Brain microvascular endothelial cell (primary cell): ENCODE measurements around the gene PAPSS2.
"Not testable (repeated sequence)": the region's sequence is repeated elsewhere in the genome, so short reads cannot be mapped to it uniquely, and the experiment has no call there.

Experiments
- DNase-seq: peaks from one replicate; pipeline ENCODE4 v3.0.0-alpha.2; 2020
- H3K27ac ChIP-seq: fragments of 250-450 bp; sonication (Bioruptor Pico); 2 replicates; pipeline ENCODE4 v1.5.1; 2020; ENCODE audit warnings: mild to moderate bottlenecking, moderate library complexity
- H3K27me3 ChIP-seq: fragments of 250-450 bp; sonication (Bioruptor Pico); replicated peaks from 2 replicates; pipeline ENCODE4 v1.5.1; 2020; ENCODE audit warnings: mild to moderate bottlenecking
- H3K36me3 ChIP-seq: fragments of 250-450 bp; sonication (Bioruptor Pico); replicated peaks from 2 replicates; pipeline ENCODE4 v1.5.1; 2020; ENCODE audit warnings: mild to moderate bottlenecking
- H3K4me3 ChIP-seq: 2 replicates; pipeline ENCODE4 v1.5.1; 2011; ENCODE audit warnings: low read depth, mild to moderate bottlenecking, control low read depth, low read length, moderate library complexity
- in situ Hi-C: cut with HindIII; loops from 2 replicates; pipeline ENCODE4 v1.10.0; 2017; ENCODE audit warnings: low sequenced_read_pairs, low pct_ligation_motif_present
- TF ChIP-seq, protein P1 (sequence below): IDR thresholded peaks from 2 replicates; pipeline ENCODE4 v1.5.1; 2011; ENCODE audit warnings: low read depth, mild to moderate bottlenecking, moderate library complexity, low read length, control low read depth, inconsistent platforms; ENCODE audit errors: missing control alignments

The PAPSS2 gene

DNA sequence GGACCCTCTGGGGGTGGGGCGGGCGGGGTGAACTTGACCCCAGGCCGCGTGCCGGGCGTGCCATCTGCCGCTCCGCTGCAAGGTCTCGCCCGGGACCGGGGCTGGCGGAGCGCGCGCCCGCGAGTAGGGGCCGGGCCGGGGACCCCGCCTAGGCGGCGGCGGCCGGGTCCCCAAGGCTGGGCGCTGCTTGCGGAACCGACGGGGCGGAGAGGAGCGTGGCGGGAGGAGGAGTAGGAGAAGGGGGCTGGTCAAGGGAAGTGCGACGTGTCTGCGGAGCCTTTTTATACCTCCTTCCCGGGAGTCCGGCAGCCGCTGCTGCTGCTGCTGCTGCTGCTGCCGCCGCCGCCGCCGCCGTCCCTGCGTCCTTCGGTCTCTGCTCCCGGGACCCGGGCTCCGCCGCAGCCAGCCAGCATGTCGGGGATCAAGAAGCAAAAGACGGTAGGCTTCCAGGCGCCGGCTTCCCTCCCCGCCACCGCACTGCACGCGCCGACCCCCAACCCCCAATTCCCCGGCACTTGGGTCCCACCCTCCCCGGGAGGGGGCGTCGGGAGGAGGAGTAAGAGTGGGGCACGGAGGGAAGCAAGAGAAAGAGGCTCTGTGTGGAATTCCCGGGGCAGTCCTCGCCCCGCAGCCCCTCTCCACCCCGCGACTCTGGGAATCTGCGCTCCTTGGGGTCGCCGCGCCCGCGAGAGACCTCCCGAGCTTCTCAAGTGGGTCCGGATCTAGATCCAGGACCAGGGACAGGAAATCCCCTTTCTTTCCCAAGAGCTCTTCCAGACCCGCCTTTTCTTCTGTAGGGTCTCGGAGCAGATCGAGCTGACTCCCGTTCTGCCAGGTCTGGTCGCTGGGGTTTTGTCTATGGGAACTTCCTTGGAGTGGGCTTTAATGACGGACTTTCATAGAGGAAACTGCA is at the start of gene PAPSS2:
PAPSS2 (plus strand) TSS at position 308 of the 913 bp plus-strand sequence; CDS start at position 412, 104 bp downstream.
- peak within 1 kb of the TSS; percentile 75 for H3K27ac ChIP-seq

DNA sequence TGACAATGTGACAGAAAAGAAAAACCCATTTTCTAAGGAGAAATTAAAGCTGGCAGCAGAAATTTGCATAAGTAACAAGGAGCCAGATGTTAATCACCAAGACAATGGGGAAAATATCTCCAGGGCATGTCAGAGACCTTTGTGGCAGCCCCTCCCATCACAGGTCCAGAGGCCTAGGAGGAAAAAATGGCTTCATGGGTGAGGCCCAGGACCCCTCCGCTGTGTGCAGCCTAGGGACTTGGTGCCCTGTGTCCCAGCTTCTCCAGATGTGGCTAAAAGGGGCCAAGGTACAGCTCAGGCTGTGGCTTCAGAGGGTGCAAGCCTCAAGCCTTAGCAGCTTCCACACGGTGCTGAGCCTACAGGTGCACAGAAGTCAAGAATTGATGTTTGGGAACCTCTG is 48.3 kb upstream of the PAPSS2 start:
- in situ Hi-C loops = not testable (repeated sequence)

More for the DNA sequence above, at the start of gene PAPSS2:
- Histone ChIP-seq H3K27me3 (no peaks in the 10 kb centered on the region), H3K4me3 (peak within 1 kb of the TSS; percentile 91), H3K36me3 (peaks cover 6% of the 10 kb centered on the region)
- in situ Hi-C loops = no loop called here
- peak; percentile 66 for DNase-seq
- TF ChIP-seq, protein P1, sequence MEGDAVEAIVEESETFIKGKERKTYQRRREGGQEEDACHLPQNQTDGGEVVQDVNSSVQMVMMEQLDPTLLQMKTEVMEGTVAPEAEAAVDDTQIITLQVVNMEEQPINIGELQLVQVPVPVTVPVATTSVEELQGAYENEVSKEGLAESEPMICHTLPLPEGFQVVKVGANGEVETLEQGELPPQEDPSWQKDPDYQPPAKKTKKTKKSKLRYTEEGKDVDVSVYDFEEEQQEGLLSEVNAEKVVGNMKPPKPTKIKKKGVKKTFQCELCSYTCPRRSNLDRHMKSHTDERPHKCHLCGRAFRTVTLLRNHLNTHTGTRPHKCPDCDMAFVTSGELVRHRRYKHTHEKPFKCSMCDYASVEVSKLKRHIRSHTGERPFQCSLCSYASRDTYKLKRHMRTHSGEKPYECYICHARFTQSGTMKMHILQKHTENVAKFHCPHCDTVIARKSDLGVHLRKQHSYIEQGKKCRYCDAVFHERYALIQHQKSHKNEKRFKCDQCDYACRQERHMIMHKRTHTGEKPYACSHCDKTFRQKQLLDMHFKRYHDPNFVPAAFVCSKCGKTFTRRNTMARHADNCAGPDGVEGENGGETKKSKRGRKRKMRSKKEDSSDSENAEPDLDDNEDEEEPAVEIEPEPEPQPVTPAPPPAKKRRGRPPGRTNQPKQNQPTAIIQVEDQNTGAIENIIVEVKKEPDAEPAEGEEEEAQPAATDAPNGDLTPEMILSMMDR = peak; percentile 44

DNA sequence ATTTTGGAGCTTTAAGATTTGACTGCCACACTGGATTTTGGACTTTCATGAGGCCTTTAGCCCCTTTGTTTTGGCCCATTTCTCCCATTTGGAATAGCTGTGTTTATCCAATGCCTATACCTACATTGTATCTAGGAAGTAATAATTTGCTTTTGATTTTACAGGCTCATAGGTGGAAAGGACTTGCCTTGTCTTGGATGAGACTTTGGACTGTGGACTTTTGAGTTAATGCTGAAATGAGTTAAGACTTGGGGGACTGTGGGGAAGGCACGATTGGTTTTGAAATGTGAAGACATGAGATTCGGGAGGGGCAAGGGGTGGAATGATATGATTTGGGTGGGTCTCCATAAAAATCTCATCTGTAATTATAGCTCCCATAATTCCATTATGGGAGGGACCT is 47.6 kb upstream of the PAPSS2 start:
- in situ Hi-C loops = no loop called here
- TF ChIP-seq, protein P1 = no peak
- no peak for DNase-seq
- no peak overlapping the region for H3K4me3 ChIP-seq
- H3K36me3 ChIP-seq = no peaks in the 10 kb centered on the region
- H3K27ac ChIP-seq = no peak overlapping the region
- no peaks in the 10 kb centered on the region for H3K27me3 ChIP-seq

More for the DNA sequence above, 48.3 kb upstream of the PAPSS2 start:
- not testable (repeated sequence) for H3K36me3 ChIP-seq, H3K27ac ChIP-seq, H3K27me3 ChIP-seq, H3K4me3 ChIP-seq, DNase-seq

DNA sequence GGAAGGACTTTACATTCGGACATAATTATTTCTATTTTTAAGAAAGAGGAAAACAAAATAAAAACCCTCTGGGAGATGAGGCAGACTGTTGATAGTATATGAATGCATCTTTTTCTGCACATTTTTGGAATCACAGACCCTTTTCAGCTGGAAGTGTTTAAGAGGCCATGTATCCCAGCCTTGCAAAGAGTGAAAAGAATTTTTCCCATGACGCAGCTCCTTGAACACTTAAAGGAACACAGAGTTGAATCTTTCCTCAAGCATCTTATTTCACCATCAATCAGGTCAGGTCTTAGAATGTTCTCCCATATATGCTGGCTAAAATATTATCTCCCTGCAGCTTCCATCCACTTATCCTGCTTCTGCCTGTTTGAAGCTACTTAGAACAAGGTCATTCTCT is 45.9 kb upstream of the PAPSS2 start:
- Histone ChIP-seq H3K27ac (no peak overlapping the region), H3K4me3 (no peak overlapping the region), H3K27me3 (no peaks in the 10 kb centered on the region), H3K36me3 (no peaks in the 10 kb centered on the region)
- TF ChIP-seq, protein P1 = no peak
- no peak for DNase-seq
- in situ Hi-C loops = no loop called here

DNA sequence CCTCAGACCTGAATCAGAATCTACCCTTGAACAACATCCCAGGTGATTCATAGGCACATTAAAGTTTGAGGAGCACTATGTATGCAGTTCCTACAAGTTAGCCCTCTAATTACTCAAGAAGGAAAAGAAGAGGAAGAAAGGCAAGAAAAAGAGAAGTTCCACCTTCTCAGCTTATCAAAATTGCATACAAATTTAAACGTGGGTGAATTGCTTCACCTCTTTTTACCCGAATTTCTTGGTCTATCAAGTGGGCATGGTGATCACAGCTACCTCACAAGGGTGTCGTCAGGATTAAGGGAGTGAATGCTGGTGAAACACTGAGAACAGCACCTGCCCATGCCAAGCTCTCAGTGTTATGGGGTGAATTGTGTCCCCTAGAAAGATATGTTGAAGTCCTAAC is 43.8 kb upstream of the PAPSS2 start:
- TF ChIP-seq, protein P1 = no peak
- no peak overlapping the region for H3K27ac ChIP-seq
- H3K27me3 ChIP-seq = no peaks in the 10 kb centered on the region
- no peaks in the 10 kb centered on the region for H3K36me3 ChIP-seq
- DNase-seq = no peak
- H3K4me3 ChIP-seq = no peak overlapping the region
- in situ Hi-C loops = no loop called here

DNA sequence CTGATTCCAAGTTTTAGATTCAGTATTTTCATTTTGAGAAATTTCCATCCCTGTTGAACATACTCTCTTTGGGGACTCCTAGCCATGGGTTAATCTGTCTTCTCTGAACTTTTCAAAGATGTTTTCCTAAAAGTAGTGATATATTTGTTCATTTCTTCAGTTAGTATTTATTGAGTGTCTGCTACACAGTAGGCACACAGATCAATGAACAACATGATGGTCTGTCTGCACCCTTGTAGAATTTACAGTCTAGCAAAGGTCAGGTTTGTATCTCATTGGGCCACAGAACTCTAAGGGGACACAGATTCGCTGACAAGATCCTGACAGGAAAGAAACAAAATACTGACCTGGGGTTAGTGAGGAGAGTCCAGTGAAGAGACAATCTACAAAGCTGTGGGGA is 42.2 kb upstream of the PAPSS2 start:
- in situ Hi-C loops = no loop called here
- Histone ChIP-seq H3K27ac (no peak overlapping the region), H3K4me3 (no peak overlapping the region), H3K27me3 (no peaks in the 10 kb centered on the region), H3K36me3 (no peaks in the 10 kb centered on the region)
- TF ChIP-seq, protein P1 = no peak
- no peak for DNase-seq
